Effector memory CD4-positive, alpha-beta T cell (primary cell): ENCODE results near the gene ZNF423.

Source experiments
- DNase-seq, 3 donors: peaks; one replicate each; pipeline ENCODE4 v3.0.0-alpha.2; 2020
- H3K27ac ChIP-seq: 2 replicates; pipeline ENCODE4 v1.7.0; 2013; ENCODE audit warnings: mild to moderate bottlenecking, low read length, moderate library complexity; ENCODE audit not compliant: insufficient read depth, poor library complexity, severe bottlenecking
- H3K27me3 ChIP-seq: replicated peaks from 2 replicates; pipeline ENCODE4 v1.7.0; 2013; ENCODE audit warnings: mild to moderate bottlenecking, low read length; ENCODE audit not compliant: insufficient read depth, control insufficient read depth, poor library complexity, severe bottlenecking
- H3K36me3 ChIP-seq: 2 replicates; pipeline ENCODE4 v1.7.0; 2013; ENCODE audit warnings: mild to moderate bottlenecking, low read length, moderate library complexity; ENCODE audit not compliant: control insufficient read depth, insufficient read depth
- H3K4me1 ChIP-seq: 2 replicates; pipeline ENCODE4 v1.7.0; 2013; ENCODE audit warnings: low read length, mild to moderate bottlenecking; ENCODE audit not compliant: control insufficient read depth, insufficient read depth, poor library complexity, severe bottlenecking
- H3K4me3 ChIP-seq: 2 replicates; pipeline ENCODE4 v1.7.0; 2013; ENCODE audit warnings: low read length, low read depth, mild to moderate bottlenecking; ENCODE audit not compliant: insufficient read depth, poor library complexity, severe bottlenecking
- H3K9me3 ChIP-seq: 2 replicates; pipeline ENCODE4 v1.7.0; 2013; ENCODE audit warnings: mild to moderate bottlenecking, low read length, moderate library complexity; ENCODE audit not compliant: control insufficient read depth

Gene ZNF423

GRCh38 chr16:49545741-49546448 is 310.0 kb downstream of the ZNF423 start:
- no peak overlapping the region for H3K27ac ChIP-seq
- H3K9me3 ChIP-seq: no peaks in the 10 kb centered on the region
- H3K27me3 ChIP-seq: no peaks in the 10 kb centered on the region
- H3K4me3 ChIP-seq: no peak overlapping the region
- DNase-seq: no peak
- no peaks in the 10 kb centered on the region for H3K4me1 ChIP-seq
- H3K36me3 ChIP-seq: no peaks in the 10 kb centered on the region

- no peaks in the 10 kb centered on the region for H3K4me1 ChIP-seq
- no peaks in the 10 kb centered on the region for H3K27me3 ChIP-seq
These were observed 310.7 kb downstream of the ZNF423 start for GRCh38 chr16:49545243-49545642.

GRCh38 chr16:49544828-49545227 is 311.1 kb downstream of the ZNF423 start:
- H3K36me3 ChIP-seq: no peaks in the 10 kb centered on the region

More at GRCh38 chr16:49545243-49545642, 310.7 kb downstream of the ZNF423 start:
- H3K4me3 ChIP-seq: no peak overlapping the region
- no peak overlapping the region for H3K27ac ChIP-seq
- H3K36me3 ChIP-seq: no peaks in the 10 kb centered on the region
- no peak for DNase-seq
- no peaks in the 10 kb centered on the region for H3K9me3 ChIP-seq

GRCh38 chr16:49543631-49543946 is 312.3 kb downstream of the ZNF423 start:
- no peaks in the 10 kb centered on the region for H3K9me3 ChIP-seq
- no peak for DNase-seq
- H3K27ac ChIP-seq: no peak overlapping the region
- H3K27me3 ChIP-seq: no peaks in the 10 kb centered on the region
- H3K36me3 ChIP-seq: no peaks in the 10 kb centered on the region
- no peak overlapping the region for H3K4me3 ChIP-seq
- no peaks in the 10 kb centered on the region for H3K4me1 ChIP-seq

More at GRCh38 chr16:49544828-49545227, 311.1 kb downstream of the ZNF423 start:
- no peaks in the 10 kb centered on the region for H3K27me3 ChIP-seq
- H3K4me3 ChIP-seq: no peak overlapping the region
- DNase-seq: no peak
- no peaks in the 10 kb centered on the region for H3K4me1 ChIP-seq
- H3K27ac ChIP-seq: no peak overlapping the region
- H3K9me3 ChIP-seq: no peaks in the 10 kb centered on the region

GRCh38 chr16:49542946-49543630 is 312.8 kb downstream of the ZNF423 start:
- Histone ChIP-seq H3K27ac (no peak overlapping the region), H3K36me3 (no peaks in the 10 kb centered on the region), H3K9me3 (no peaks in the 10 kb centered on the region), H3K27me3 (no peaks in the 10 kb centered on the region), H3K4me3 (no peak overlapping the region), H3K4me1 (no peaks in the 10 kb centered on the region)
- DNase-seq: no peak

GRCh38 chr16:49542391-49542891 is 313.5 kb downstream of the ZNF423 start:
- H3K9me3 ChIP-seq: no peaks in the 10 kb centered on the region
- H3K36me3 ChIP-seq: no peaks in the 10 kb centered on the region
- H3K27me3 ChIP-seq: no peaks in the 10 kb centered on the region
- H3K4me3 ChIP-seq: no peak overlapping the region
- DNase-seq: no peak
- H3K4me1 ChIP-seq: no peaks in the 10 kb centered on the region
- H3K27ac ChIP-seq: no peak overlapping the region

GRCh38 chr16:49540836-49541235 is 315.1 kb downstream of the ZNF423 start:
- Histone ChIP-seq H3K9me3 (no peaks in the 10 kb centered on the region), H3K27me3 (no peaks in the 10 kb centered on the region), H3K27ac (no peak overlapping the region), H3K4me3 (no peak overlapping the region), H3K36me3 (no peaks in the 10 kb centered on the region), H3K4me1 (no peaks in the 10 kb centered on the region)
- no peak for DNase-seq

GRCh38 chr16:49539758-49540157 is 316.2 kb downstream of the ZNF423 start:
- H3K9me3 ChIP-seq: no peaks in the 10 kb centered on the region
- no peak overlapping the region for H3K4me3 ChIP-seq
- H3K36me3 ChIP-seq: no peaks in the 10 kb centered on the region
- no peak for DNase-seq
- H3K27me3 ChIP-seq: no peaks in the 10 kb centered on the region
- no peak overlapping the region for H3K27ac ChIP-seq
- H3K4me1 ChIP-seq: no peaks in the 10 kb centered on the region

GRCh38 chr16:49537924-49538459 is 317.9 kb downstream of the ZNF423 start:
- Histone ChIP-seq H3K27me3 (no peaks in the 10 kb centered on the region), H3K4me3 (no peak overlapping the region), H3K9me3 (no peaks in the 10 kb centered on the region), H3K27ac (no peak overlapping the region), H3K36me3 (no peaks in the 10 kb centered on the region), H3K4me1 (no peaks in the 10 kb centered on the region)
- no peak for DNase-seq
